ENCODE measurements around the gene MAGI1.

The MAGI1 gene

DNA sequence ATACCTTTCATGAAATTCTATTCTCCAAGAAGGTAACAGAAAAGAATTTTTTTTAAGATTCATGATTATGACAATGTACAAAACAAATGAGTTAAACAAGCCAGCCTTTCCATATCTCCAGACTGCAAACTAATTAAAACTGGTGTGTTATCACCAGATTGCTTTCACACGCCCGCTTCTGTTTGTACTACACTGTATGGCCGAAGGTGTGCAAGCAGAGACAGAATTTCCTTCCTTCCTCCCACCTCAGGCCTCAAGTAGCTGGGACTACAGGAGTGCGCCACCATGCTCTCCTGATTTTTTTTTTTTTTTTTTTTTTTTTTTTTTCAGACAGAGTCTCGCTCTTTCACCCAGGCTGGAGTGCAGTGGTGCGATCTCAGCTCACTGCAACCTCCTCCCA, 400.4 kb downstream of the MAGI1 start:
- no peak for DNase-seq (ENCODE audit: low spot score)

DNA sequence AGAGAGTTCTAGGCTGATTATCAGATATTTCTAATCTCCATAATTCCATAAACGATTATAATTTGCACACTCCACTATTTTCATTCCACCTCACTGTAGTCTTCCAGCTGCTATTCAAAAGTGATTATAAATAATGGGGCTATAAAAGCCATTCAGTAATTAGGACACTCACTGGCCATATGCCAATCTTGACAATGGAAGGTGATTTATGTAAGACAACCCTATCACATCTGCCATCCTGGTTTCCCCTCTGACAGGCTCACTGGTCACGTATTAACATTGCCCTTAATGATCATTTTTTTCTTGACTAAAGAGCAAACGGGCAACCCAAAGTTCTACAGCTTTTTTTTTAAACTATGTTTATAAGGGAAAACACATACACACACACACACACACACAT, 402.4 kb downstream of the MAGI1 start:
- in situ Hi-C loops (cut with MboI; ENCODE audit: low sequenced_read_pairs, unreplicated experiment) = no loop called here
- TF ChIP-seq, protein P1, sequence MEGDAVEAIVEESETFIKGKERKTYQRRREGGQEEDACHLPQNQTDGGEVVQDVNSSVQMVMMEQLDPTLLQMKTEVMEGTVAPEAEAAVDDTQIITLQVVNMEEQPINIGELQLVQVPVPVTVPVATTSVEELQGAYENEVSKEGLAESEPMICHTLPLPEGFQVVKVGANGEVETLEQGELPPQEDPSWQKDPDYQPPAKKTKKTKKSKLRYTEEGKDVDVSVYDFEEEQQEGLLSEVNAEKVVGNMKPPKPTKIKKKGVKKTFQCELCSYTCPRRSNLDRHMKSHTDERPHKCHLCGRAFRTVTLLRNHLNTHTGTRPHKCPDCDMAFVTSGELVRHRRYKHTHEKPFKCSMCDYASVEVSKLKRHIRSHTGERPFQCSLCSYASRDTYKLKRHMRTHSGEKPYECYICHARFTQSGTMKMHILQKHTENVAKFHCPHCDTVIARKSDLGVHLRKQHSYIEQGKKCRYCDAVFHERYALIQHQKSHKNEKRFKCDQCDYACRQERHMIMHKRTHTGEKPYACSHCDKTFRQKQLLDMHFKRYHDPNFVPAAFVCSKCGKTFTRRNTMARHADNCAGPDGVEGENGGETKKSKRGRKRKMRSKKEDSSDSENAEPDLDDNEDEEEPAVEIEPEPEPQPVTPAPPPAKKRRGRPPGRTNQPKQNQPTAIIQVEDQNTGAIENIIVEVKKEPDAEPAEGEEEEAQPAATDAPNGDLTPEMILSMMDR (IDR thresholded peaks at IDR 0.05; ENCODE audit: borderline replicate concordance, control extremely low read depth, extremely low read depth, insufficient read depth, missing control alignments) = no peak
- DNase-seq (ENCODE audit: low spot score) = no peak

More for the DNA sequence above, 400.4 kb downstream of the MAGI1 start:
- TF ChIP-seq, protein P1 (IDR thresholded peaks at IDR 0.05; ENCODE audit: borderline replicate concordance, control extremely low read depth, extremely low read depth, insufficient read depth, missing control alignments) = no peak
- in situ Hi-C loops (cut with MboI; ENCODE audit: low sequenced_read_pairs, unreplicated experiment) = no loop called here

DNA sequence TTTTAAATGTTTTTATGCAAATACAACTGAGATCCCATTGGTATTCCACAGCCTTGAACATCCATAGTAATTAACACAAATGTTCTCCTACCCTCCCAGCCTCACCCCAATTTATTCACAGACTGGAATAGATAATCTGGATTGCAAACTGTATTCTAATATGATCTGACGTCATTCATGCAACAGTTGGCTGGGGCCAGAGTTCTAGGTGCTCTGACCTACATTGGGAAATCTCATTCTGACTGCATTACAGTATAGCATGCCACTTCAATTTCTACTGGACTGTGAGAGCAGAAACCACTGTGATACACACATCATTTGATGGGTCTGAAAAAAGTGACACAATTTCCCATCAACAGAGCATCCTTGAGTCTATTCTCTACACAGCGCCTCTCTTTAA, 403.1 kb downstream of the MAGI1 start:
- in situ Hi-C loops (cut with MboI; ENCODE audit: low sequenced_read_pairs, unreplicated experiment) = no loop called here
- no peak for DNase-seq (ENCODE audit: low spot score)
- TF ChIP-seq, protein P1 (IDR thresholded peaks at IDR 0.05; ENCODE audit: borderline replicate concordance, control extremely low read depth, extremely low read depth, insufficient read depth, missing control alignments) = no peak

DNA sequence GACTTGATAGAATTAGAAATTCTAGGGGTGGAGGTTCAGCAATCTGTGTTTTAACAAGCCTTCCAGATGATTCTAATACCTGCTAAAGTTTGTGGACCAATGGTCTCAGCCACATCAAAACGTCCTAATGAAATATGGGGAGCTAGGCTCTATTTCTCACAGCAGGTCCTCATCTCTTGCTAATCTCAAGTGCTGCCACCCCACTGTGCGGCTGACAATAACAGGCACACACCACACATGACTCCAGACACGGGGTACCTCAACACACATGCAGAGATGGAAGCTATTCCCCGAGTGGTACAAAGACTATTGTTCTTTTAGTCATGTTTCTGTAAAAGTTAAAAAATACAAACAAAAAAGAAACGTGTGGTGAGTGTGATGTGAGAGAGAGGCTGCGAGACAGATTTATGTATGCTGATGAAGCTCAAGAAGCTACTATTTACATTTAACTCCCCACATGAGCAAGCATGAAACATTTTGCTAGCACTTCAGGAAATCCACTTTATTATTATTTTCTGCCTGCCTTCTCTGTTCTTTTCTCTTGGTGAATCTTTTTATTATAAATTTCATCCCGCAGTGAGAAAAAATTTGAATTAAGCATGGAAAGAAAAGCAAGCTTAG, 405.6 kb downstream of the MAGI1 start:
- TF ChIP-seq, protein P1 (IDR thresholded peaks at IDR 0.05; ENCODE audit: borderline replicate concordance, control extremely low read depth, extremely low read depth, insufficient read depth, missing control alignments) = no peak
- no peak for DNase-seq (ENCODE audit: low spot score)
- in situ Hi-C loops (cut with MboI; ENCODE audit: low sequenced_read_pairs, unreplicated experiment) = no loop called here

DNA sequence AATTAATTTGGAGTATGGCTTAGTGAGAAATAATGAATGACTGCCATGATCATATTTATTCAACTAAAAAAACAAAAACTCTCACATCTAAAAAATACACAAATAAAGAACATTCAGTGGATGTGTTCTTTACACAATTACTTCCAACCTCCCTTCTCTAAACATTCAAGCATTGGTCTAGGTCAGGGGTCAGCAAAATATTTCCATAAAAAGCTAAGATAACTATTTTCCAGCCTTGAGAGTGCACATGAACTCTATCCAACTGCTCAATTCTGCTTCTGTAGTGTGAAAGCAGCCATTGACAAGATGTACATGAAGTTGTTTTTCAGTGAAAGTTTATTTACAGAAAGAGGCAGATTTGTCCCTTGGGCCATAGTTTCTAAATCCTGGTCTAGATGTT, 406.3 kb downstream of the MAGI1 start:
- in situ Hi-C loops (cut with MboI; ENCODE audit: low sequenced_read_pairs, unreplicated experiment) = no loop called here
- DNase-seq (ENCODE audit: low spot score) = no peak
- TF ChIP-seq, protein P1 (IDR thresholded peaks at IDR 0.05; ENCODE audit: borderline replicate concordance, control extremely low read depth, extremely low read depth, insufficient read depth, missing control alignments) = no peak

DNA sequence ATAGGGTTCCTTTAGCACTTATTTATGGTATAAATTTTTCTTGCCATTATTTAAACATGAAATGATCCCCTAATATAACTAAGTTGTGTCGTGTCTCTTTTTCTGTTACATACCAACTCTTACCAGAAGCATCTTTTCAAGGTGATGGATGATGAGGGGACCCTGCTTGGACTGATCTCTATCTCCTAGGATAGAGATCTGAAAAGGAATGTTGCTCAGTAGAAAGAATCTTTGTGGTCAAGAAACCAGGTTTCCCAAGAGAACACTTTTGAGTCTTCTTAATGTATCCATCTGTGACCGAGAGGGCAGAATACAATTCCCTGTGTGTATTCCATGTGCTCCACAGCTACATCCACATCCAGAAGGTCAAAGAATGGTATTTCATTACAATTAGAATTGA, 409.7 kb downstream of the MAGI1 start:
- in situ Hi-C loops (cut with MboI; ENCODE audit: low sequenced_read_pairs, unreplicated experiment) = no loop called here
- TF ChIP-seq, protein P1 (IDR thresholded peaks at IDR 0.05; ENCODE audit: borderline replicate concordance, control extremely low read depth, extremely low read depth, insufficient read depth, missing control alignments) = no peak
- DNase-seq (ENCODE audit: low spot score) = no peak

Measured in GM13976 (cell line).